Gastrocnemius medialis (tissue), 4 donors: Measurements from ENCODE around the gene AKAP8L.

Source experiments
- CTCF ChIP-seq, 5 experiments: fragments of 450-650 bp in 3 of 5; fragments of 200-600 bp in 2 of 5; sonication (generic) in 2 of 5; IDR thresholded peaks in 4 of 5; conservative IDR thresholded peaks in 1 of 5; 1 replicate in 4 of 5; 2 replicates in 1 of 5; pipeline ENCODE4 v1.5.1; 2016 to 2019; ENCODE audit warnings: antibody characterized with exemption in 5 of 5, mild to moderate bottlenecking in 3 of 5, moderate library complexity in 3 of 5
- POLR2A ChIP-seq, 2 donors: fragments of 450-650 bp; IDR thresholded peaks; one replicate each; pipeline ENCODE4 v1.6.1; 2017; ENCODE audit warnings: antibody characterized with exemption in 2 of 2, mild to moderate bottlenecking in 2 of 2, moderate library complexity in 2 of 2

- TF ChIP-seq CTCF (IDR thresholded peaks at IDR 0.05 in 4 of 5, conservative IDR thresholded peaks at IDR 0.05 in 1 of 5) (no peak), POLR2A (IDR thresholded peaks at IDR 0.05) (no peak)
Measured at GRCh38 chr19:15427991-15428471, 9.2 kb upstream of the AKAP8L start.
